WI38 (cell line): ENCODE measurements around the gene CEND1.

Source experiments
- H3K4me3 ChIP-seq: 2 replicates; pipeline ENCODE4 v1.5.1; 2011; ENCODE audit warnings: low read depth, mild to moderate bottlenecking, control low read depth, low read length
- CTCF ChIP-seq: IDR thresholded peaks from 2 replicates; pipeline ENCODE4 v1.5.1; 2012; ENCODE audit warnings: low read depth, mild to moderate bottlenecking, control low read depth, low read length

The CEND1 gene

GRCh38 chr11:830295-831117 is 40.6 kb upstream of the CEND1 start:
- peak overlapping the region; percentile 17; the same call in 1 of the 2 replicates for H3K4me3 ChIP-seq
- no peak for TF ChIP-seq CTCF

GRCh38 chr11:829847-830294 is 40.0 kb upstream of the CEND1 start:
- peak overlapping the region; percentile 16; the same call in 1 of the 2 replicates for H3K4me3 ChIP-seq
- no peak for TF ChIP-seq CTCF

- H3K4me3 ChIP-seq: peak overlapping the region; percentile 16; the same call in 1 of the 2 replicates
- TF ChIP-seq CTCF: no peak
Measured at GRCh38 chr11:829176-829846, 39.4 kb upstream of the CEND1 start.

GRCh38 chr11:828506-829175 is 38.8 kb upstream of the CEND1 start:
- no peak for TF ChIP-seq CTCF
- no peak overlapping the region for H3K4me3 ChIP-seq

GRCh38 chr11:827897-828192 is 38.0 kb upstream of the CEND1 start, which contains the start of gene CRACR2B:
Gene CRACR2B (plus strand): TSS chr11:827919. CDS start chr11:828608, 689 bp downstream.
- TF ChIP-seq CTCF: no peak
- no peak within 1 kb of the TSS for H3K4me3 ChIP-seq

GRCh38 chr11:827146-827896 is 37.4 kb upstream of the CEND1 start:
- no peak overlapping the region for H3K4me3 ChIP-seq
- TF ChIP-seq CTCF: no peak
